ENCODE measurements around the gene CIB2. TPM values are rescaled to one million over a fixed set of nuclear protein-coding genes. Genes with fewer than 3 reads are reported as not detected.

Gene CIB2
- total RNA-seq, 4 donors from 2014 or later: 2.0 to 8.5 (median 6.5) TPM

- H3K27me3 ChIP-seq: no peaks in the 10 kb centered on the region
- 84% methylated on average over 5 of the region's 5 CpGs for WGBS
- H3K4me3 ChIP-seq: no peak overlapping the region
- H3K9me3 ChIP-seq: no peaks in the 10 kb centered on the region
- TF ChIP-seq CTCF (IDR thresholded peaks at IDR 0.05) (no peak), POLR2A (IDR thresholded peaks at IDR 0.05) (no peak), POLR2AphosphoS5 (IDR thresholded peaks at IDR 0.05) (no peak), EP300 (IDR thresholded peaks at IDR 0.05) (no peak)
- peak in 1 of 2 donors; percentile 1 for DNase-seq (ENCODE audit: low spot score in 2 of 2)
- peak overlapping the region; percentile 76 for H3K27ac ChIP-seq
- peaks cover 7% of the 10 kb centered on the region for H3K36me3 ChIP-seq
- peaks cover 83% of the 10 kb centered on the region for H3K4me1 ChIP-seq
Measured at GRCh38 chr15:78057803-78058202, 73.4 kb downstream of the CIB2 start.

DNA sequence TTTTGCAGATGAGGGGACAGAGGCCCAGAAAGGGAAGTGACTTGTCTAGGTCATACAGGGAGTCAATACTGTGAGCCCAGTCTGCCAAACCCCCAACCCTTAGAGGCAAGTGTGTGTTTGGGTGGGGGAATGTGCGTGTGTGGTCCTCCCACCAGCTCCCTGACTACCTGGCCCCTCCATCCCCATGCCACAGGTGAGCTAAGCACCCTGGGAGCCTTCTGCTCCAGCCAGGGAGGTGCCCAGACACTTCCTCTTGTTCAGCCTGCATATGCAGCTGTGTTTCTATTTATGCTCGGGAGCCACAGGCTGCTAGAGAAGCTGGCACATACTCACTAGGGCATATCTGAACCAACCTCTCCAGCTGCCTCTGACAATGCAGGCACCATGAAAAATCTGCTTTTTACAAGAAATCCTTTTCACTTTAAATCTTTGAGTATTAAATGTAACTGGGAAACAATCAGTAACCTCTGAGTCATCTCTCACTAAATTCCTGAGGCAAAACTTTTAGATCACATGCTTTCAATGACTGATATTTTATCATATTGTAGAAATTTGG lies 74.5 kb downstream of the CIB2 start:
- Histone ChIP-seq H3K9me3 (no peaks in the 10 kb centered on the region), H3K27ac (peak overlapping the region; percentile 76), H3K4me3 (no peak overlapping the region), H3K4me1 (peaks cover 82% of the 10 kb centered on the region), H3K36me3 (peaks cover 7% of the 10 kb centered on the region), H3K27me3 (no peaks in the 10 kb centered on the region)
- no peak for DNase-seq (ENCODE audit: low spot score in 2 of 2)
- 15% methylated on average over 2 of the region's 2 CpGs for WGBS
- TF ChIP-seq CTCF (IDR thresholded peaks at IDR 0.05) (no peak), EP300 (IDR thresholded peaks at IDR 0.05) (no peak), POLR2AphosphoS5 (IDR thresholded peaks at IDR 0.05) (no peak), POLR2A (IDR thresholded peaks at IDR 0.05) (no peak)

DNA sequence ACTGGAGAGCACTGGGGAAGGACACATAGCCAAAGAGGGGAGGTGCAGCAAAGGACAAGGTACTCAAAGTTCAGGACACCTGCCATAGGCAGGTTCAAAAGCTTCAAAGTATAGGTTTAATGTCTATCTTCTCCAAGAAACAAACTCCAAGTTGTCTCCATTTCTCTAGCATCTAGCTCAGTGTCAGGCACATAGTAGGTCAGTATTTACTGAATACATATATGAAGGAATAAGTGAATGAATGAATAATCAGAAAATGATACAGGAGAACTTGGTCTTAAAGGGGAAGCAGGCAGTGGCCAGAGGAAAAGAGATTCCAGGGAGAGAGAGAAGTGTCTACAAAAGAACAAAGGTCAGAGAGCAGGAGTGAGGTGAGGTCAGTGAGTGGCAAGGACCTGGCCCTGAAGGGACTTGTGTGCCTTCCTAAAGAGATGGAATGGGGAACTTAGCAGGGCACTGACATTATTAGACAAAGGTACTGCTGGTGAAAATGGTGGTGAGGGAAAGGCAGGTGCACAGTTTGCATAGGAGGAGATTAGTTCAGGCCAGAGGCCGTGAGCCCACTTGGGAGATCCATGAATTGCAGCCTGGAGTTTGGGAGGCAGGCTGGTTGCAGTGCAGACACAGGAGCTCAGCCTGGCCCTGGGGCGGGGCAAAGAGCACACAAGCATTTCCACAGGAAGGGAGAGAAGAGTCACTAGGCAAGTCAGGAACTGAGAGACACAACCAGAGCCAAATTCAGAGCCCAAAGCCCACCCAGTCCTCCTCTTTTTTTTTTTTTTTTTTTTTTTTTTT lies 75.1 kb downstream of the CIB2 start:
- no peaks in the 10 kb centered on the region for H3K9me3 ChIP-seq
- no peaks in the 10 kb centered on the region for H3K27me3 ChIP-seq
- no peak for TF ChIP-seq EP300 (IDR thresholded peaks at IDR 0.05)
- no peak for TF ChIP-seq CTCF (IDR thresholded peaks at IDR 0.05)
- no peak for TF ChIP-seq POLR2AphosphoS5 (IDR thresholded peaks at IDR 0.05)
- no peak for TF ChIP-seq POLR2A (IDR thresholded peaks at IDR 0.05)
- 9% methylated on average over 2 of the region's 2 CpGs for WGBS
- H3K4me3 ChIP-seq: no peak overlapping the region
- peak overlapping the region; percentile 76 for H3K27ac ChIP-seq
- peaks cover 7% of the 10 kb centered on the region for H3K36me3 ChIP-seq
- peaks cover 82% of the 10 kb centered on the region for H3K4me1 ChIP-seq
- no peak for DNase-seq (ENCODE audit: low spot score in 2 of 2)

GRCh38 chr15:78054966-78055365 lies 76.3 kb downstream of the CIB2 start:
- TF ChIP-seq POLR2AphosphoS5 (IDR thresholded peaks at IDR 0.05): no peak
- TF ChIP-seq POLR2A (IDR thresholded peaks at IDR 0.05): no peak
- TF ChIP-seq EP300 (IDR thresholded peaks at IDR 0.05): no peak
- TF ChIP-seq CTCF (IDR thresholded peaks at IDR 0.05): no peak
- Histone ChIP-seq H3K27me3 (no peaks in the 10 kb centered on the region), H3K9me3 (no peaks in the 10 kb centered on the region), H3K27ac (no peak overlapping the region), H3K4me3 (no peak overlapping the region), H3K36me3 (peaks cover 7% of the 10 kb centered on the region), H3K4me1 (peaks cover 84% of the 10 kb centered on the region)
- no peak for DNase-seq (ENCODE audit: low spot score in 2 of 2)
- WGBS: 26% methylated on average over 1 of the region's 1 CpG

Other genes with a start within 250 kb of the CIB2 start
- 100 to 1,000 TPM in 1 of 4 donors, 10 to 100 TPM in 3; 27.9 to 126 (median 41.5) TPM for gene TBC1D2B, start 53.7 kb downstream of the CIB2 start, total RNA-seq
- not detected for gene SH2D7, start 38.9 kb downstream of the CIB2 start, total RNA-seq
- 10 to 100 TPM; 55.1 to 82.5 (median 55.8) TPM for gene IDH3A, start 17.9 kb upstream of the CIB2 start, total RNA-seq
- 100 to 1,000 TPM in 2 of 4 donors, 10 to 100 TPM in 2; 61.8 to 375 (median 102) TPM for gene ACSBG1, start 103.1 kb upstream of the CIB2 start, total RNA-seq
- gene DNAJA4, start 133.1 kb upstream of the CIB2 start, total RNA-seq: 100 to 1,000 TPM in 1 of 4 donors, 10 to 100 TPM in 3; 42.8 to 115 (median 58.7) TPM
- 10 to 100 TPM; 42.9 to 69.9 (median 56.2) TPM for gene SKIC8, start 168.2 kb upstream of the CIB2 start, total RNA-seq
- gene CRABP1, start 208.9 kb upstream of the CIB2 start, total RNA-seq: 1 to 10 TPM in 3 of 4 donors, not detected in 1; 2.6 to 8.7 (median 8.5) TPM

Measured in suprapubic skin (tissue), 4 donors.